Right ventricle myocardium inferior (tissue), 1 donor: Measurements from ENCODE around the gene TOB1. TPM values are rescaled to one million over a fixed set of nuclear protein-coding genes. Genes with fewer than 3 reads are reported as not detected.

Experiments used
- ATAC-seq: fragments of 200-7000 bp; cut with Tn5 transposase; one replicate; pipeline ENCODE4 v1.9.1; 2020; ENCODE audit warnings: mild to moderate bottlenecking, moderate library complexity
- DNase-seq: peaks from one replicate; pipeline ENCODE4 v3.0.0; 2021; ENCODE audit errors: missing footprints
- intact Hi-C: fragments of 100-400 bp; cut with DNase I; formaldehyde crosslinking; loops from one replicate; pipeline ENCODE4 v1.11.0; 2022
- total RNA-seq: library from RNA; stranded (reverse); fragmentation: NEBNext Ultra II Directional; extraction: Animal tissue kit (Norgen Biotek cat#: 25700); gene quantifications from one replicate; pipeline ENCODE4 v1.2.1, GENCODE V29; 2021
- donor health status: DM: no; HTN: yes; CAD: no; lungs with severe emphysema.

The TOB1 gene
- total RNA-seq, 1 donor from 2014 or later: 83.3 TPM

DNA sequence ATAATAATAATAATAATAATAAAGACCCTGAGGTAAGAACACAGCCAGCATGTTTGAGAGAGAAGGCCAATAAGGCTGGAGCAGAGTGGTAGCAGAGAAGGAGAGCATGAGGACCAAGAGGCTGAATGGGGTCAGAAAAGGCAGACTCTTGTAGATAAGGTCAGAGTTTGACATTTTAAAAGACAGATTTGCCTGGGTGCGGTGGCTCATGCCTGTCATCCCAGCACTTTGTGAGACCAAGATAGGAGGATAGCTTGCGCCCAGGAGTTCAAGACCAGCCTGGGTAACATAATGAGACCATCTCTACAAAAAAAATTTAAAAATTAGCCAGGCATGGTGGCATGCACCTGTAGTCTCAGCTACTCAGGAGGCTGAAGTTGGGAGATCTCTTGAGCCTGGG lies 41.7 kb downstream of the TOB1 start:
- intact Hi-C loops: no loop called here
- DNase-seq (no peak), ATAC-seq (no peak)

DNA sequence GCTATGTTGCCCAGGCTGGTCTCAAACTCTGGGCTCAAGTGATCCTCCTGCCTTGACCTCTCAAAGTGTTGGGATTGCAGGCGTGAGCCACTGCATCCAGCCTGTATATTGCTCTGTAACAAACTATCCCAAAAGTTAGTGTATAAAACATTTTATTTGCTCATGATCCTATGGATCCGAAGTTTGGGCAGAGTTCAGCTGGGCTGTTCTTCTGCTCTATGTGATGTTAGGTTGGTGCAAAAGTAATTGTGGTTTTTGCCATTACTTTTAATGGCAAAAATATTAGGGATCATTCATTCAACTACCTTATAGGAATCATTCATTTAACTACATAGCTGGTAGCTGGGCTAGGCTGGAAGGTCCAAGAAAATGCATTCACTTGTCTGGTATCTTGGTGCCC lies 43.6 kb downstream of the TOB1 start:
- ATAC-seq: no peak
- DNase-seq: no peak
- intact Hi-C loops: no loop called here

DNA sequence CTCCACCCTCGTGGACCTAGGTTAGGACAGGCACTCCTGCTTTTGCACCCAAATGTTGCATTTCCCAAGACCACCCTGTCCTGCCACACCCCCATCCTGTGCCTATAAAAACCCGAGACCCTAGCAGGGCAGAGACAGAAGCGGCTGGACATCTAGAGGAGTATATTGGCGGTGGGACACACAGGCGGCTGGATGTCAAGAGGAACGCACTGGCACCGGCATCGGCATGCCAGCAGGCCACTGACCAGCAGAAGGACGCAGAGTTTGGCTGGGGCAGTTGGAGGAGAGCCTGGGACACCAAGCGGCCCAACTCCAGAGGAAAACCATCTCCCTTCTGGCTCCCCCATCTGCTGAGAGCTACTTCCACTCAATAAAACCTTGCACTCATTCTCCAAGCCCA lies 45.5 kb downstream of the TOB1 start:
- DNase-seq (no peak), ATAC-seq (no peak)
- intact Hi-C loops: no loop called here

DNA sequence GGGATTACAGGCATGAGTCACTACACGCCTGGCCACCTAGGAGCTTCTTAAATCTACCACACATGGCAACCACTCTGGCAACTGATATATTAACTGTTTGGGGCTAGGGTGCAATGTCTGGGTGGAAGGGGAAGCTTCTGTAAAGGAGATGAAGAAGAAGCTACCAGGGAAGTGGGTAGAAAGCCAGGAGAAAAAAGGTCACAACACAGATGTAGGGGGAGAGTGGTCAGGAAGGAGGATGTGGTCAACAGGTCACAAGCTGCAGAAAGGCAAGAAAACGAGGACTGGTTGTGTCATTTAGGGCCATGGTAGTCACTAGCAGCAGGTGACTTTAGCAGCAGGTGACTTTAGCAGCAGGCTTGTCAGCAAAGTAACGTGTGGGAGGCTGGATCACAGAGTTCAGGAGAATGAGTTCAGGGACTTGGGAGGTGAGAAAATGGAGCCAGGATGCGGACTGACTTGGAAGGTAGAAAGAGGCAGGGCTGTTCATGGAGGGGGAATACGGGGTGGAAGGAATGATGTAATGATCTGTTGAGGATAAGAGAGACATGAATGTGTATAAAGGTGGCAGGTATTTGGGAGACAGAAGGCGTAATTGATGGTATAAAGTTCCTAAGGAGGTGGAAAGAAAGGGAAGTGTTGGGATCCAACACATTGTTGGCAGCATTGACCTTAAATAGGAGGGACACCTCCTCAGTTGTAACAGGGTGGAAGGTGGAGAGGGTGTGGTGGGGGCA lies 47.1 kb downstream of the TOB1 start:
- ATAC-seq: no peak
- DNase-seq: no peak
- intact Hi-C loops: no loop called here

DNA sequence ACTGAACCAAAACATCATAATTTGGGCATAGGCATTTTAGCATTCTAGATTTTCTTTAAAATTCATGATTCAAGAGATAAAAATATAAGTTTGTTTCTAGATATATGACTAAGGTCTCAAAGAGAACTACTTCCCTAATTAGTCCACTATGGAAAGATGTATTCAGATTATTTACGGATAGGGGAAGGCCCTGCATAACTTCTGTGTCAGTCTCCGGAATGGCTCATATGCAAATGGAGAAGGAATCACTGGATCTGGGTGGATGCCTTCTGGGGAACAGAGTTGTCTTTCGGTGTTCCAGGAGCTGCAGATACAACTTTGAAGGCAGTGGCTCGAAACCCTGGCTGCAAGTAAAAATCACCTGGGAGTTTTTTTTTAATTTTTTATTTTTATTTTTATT lies 47.9 kb downstream of the TOB1 start:
- no peak for ATAC-seq
- intact Hi-C loops: no loop called here
- DNase-seq: no peak

DNA sequence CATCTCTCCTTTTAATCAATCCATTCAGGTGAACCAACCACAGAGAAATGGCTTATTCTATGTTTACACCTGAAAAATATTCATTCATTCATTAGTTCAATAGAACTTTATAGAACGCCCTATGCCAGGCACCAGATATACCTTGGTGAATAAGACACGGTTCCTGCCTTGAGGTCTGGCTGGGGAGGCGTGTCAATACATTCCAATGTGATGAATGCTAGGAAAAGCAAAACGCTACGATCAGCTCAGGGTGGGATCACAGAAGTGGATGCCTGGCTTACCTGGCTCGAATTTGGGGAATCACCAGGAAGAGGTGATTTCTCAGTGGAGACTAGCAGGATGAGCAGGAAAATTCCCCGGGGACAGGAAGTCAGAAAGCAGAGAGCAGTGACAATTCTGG lies 48.3 kb downstream of the TOB1 start:
- intact Hi-C loops: loop anchor here (2.0 kb wide), 1 partner anchor 23 kb away; no protein-coding TSS in a partner anchor

DNA sequence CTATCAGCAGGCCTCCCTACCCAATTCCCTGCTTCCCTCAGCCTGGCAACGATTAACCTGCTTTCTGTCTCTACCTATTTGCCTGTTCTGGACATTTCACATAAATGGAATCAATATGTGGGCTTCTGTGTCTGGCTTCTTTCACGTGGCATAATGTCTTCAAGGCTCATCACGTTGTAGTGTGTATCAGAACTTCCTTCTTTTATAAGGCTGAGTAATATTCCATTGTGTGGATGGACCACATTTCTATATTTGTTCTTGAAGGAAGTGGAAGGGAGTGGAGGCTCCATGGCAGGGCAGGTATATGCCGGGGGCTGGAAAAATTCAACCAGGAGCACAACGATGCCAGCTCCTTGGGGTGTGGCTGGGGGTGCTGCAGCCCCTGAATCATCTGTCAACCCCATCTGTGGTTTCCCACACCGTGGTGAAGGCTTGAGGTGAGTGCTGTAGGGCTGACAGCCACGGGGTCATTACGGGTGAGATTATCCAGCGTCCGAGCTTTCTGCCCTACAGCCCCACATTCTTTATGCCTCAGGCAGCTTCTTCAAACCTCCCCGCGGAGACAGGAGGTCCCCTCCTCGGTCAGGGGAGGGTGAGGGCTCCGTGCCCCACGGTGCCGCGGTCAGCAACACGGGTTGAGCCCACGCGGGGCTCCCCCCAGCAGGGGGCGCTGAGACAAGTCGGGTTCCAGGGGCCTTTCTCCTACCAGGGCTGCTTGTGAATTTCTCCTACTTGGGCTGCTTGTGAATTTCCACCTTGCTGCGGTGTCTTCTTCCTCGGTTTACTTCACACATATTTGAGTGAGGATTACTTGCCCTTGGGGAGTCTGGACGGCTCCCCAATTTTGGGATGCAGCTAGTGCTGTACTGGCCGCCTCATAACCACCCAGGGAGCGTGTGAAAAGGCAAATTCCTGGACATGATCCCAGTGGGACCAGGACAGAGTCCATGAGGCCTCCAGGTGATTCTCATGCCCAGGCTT lies 49.1 kb downstream of the TOB1 start:
- no peak for ATAC-seq
- DNase-seq: no peak
- intact Hi-C loops: loop anchor here (2.0 kb wide), 1 partner anchor 24 kb away; no protein-coding TSS in a partner anchor

More for the DNA sequence above, 48.3 kb downstream of the TOB1 start:
- DNase-seq (no peak), ATAC-seq (no peak)

DNA sequence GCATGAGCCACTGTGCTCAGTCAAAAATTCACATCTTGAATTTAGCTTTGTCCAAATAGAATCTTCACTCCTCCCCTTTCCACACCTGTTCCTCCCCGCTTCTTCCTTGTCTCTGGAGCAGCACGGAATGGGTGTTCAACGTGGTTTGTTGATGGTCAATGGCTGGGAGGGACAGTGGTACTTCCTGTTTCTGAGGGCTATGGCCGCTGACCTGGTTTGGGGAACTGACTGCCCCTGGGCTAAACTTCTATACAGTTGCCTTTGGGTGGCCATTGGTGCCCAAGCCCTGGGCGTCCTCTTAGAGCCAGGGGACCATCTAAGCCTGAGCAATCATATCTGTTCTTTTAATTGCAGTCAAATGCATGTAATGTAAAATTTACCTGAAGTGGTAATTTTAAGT lies 49.9 kb downstream of the TOB1 start:
- DNase-seq (no peak), ATAC-seq (no peak)
- intact Hi-C loops: loop anchor here (2.0 kb wide), 1 partner anchor 25 kb away; no protein-coding TSS in a partner anchor

DNA sequence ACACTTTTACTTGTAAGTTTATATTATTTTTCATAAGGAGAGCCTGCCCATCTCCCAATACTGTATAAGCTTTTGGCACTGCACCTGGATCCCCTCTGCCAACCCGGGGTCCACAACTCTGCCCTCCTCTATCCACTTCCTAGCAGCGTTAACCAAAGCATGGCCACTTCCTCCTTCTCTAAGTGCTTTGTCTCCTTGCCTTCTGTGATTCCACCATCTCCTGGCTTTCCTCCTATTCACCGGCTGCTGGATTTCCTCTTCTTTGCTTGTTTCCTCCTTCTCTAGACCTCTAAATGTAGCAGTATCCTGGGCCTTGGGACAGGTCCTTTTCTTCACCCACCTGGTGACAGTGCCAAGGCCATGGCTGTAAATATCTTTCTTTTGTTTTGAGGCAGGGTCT lies 50.8 kb downstream of the TOB1 start:
- intact Hi-C loops: no loop called here
- no peak for ATAC-seq
- DNase-seq: no peak

DNA sequence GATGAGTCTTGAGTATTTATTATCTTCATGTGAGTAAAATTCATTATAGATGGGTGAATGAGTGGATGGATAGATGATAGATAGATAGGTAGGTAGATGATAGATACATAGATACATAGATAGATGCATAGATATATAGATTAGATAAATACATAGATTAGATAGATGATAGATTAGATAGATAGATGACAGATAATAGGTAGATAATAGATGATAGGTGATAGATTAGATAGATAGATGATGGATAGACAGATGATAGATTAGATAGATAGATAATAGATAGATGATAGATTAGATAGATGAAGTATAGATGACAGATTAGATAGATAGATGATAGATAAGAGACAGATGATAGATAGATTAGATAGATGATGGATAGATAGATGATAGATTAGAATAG lies 52.6 kb downstream of the TOB1 start:
- no peak for ATAC-seq
- intact Hi-C loops: no loop called here
- DNase-seq: no peak

Other genes with a start within 250 kb of the TOB1 start
- 0.68 TPM for gene ABCC3, start 231.5 kb downstream of the TOB1 start, total RNA-seq
- gene ANKRD40, start 158.4 kb downstream of the TOB1 start, total RNA-seq: 60.9 TPM
- 49.3 TPM for gene LUC7L3, start 146.8 kb downstream of the TOB1 start, total RNA-seq
- not detected for gene ANKRD40CL, start 98.8 kb downstream of the TOB1 start, total RNA-seq
- gene WFIKKN2, start 30.8 kb downstream of the TOB1 start, total RNA-seq: 0.14 TPM